A549 treated with DMSO at 1 μM for 4 hours (cell line): ENCODE results near the gene ABCG5. TPM values are rescaled to one million over a fixed set of nuclear protein-coding genes. Genes with fewer than 3 reads are reported as not detected.

Experiments
- total RNA-seq: library from RNA; stranded (reverse); fragments of 200-300 nt; extraction: Qiagen RNA extraction; gene quantifications from 5 replicates; pipeline ENCODE4 v1.2.3, GENCODE V29; 2022; ENCODE audit warnings: low read depth

The ABCG5 gene
- total RNA-seq, result not detected in 5 replicates

GRCh38 chr2:43838560-43839267, at the start of gene ABCG5, which contains the start of gene ABCG8:
TSS of gene ABCG5 (minus strand) at chr2:43838839. CDS start at chr2:43838679, 160 bp downstream.
TSS of gene ABCG8 (plus strand) at chr2:43838971. CDS start at chr2:43839054, 83 bp downstream.

GRCh38 chr2:43773876-43774613, 64.6 kb downstream of the ABCG5 start, which contains the start of gene DYNC2LI1:
TSS of gene DYNC2LI1 (plus strand) at chr2:43774039. CDS start at chr2:43774139, 100 bp downstream.

Other genes with a start within 250 kb of the ABCG5 start
- 18.8 to 28.2 TPM (median 26.4 TPM) in 5 replicates for gene THADA, start 242.8 kb downstream of the ABCG5 start, total RNA-seq
- 0.90 to 1.5 TPM (median 0.94 TPM) in 5 replicates for gene PLEKHH2, start 201.6 kb downstream of the ABCG5 start, total RNA-seq
- 1.7 to 2.3 TPM (median 2.1 TPM) in 5 replicates for gene C1GALT1C1L, start 162.4 kb downstream of the ABCG5 start, total RNA-seq
- gene DYNC2LI1, start 64.8 kb downstream of the ABCG5 start, total RNA-seq, result 12.0 to 14.2 TPM (median 13.8 TPM) in 5 replicates
- gene ABCG8, start 132 bp upstream of the ABCG5 start, total RNA-seq, result not detected in 5 replicates
- gene LRPPRC, start 157.2 kb upstream of the ABCG5 start, total RNA-seq, result 86.1 to 129 TPM (median 118 TPM) in 5 replicates